GM12864 (cell line): ENCODE data around the gene P4HA1.
"Not testable (repeated sequence)": the region's sequence is repeated elsewhere in the genome, so short reads cannot be mapped to it uniquely, and the experiment has no call there.

Experiments used
- DNase-seq: peaks from one replicate; pipeline ENCODE4 v3.0.0-alpha.2; 2011; ENCODE audit warnings: low read depth
- H3K4me3 ChIP-seq: 2 replicates; pipeline ENCODE4 v1.5.1; 2011; ENCODE audit warnings: mild to moderate bottlenecking, low read depth, low read length, control low read depth
- CTCF ChIP-seq: IDR thresholded peaks from 2 replicates; pipeline ENCODE4 v1.5.1; 2011; ENCODE audit warnings: low read depth, mild to moderate bottlenecking, moderate library complexity, low read length, control low read depth, inconsistent platforms; ENCODE audit errors: missing control alignments

The P4HA1 gene

GRCh38 chr10:73021538-73022164 is 75.0 kb downstream of the P4HA1 start:
- not testable (repeated sequence) for DNase-seq, H3K4me3 ChIP-seq

GRCh38 chr10:73021050-73021449 is 75.6 kb downstream of the P4HA1 start:
- TF ChIP-seq CTCF = no peak
- no peak for DNase-seq
- no peak overlapping the region for H3K4me3 ChIP-seq

- no peak overlapping the region for H3K4me3 ChIP-seq
- no peak for TF ChIP-seq CTCF
- DNase-seq = no peak
These were observed 77.6 kb downstream of the P4HA1 start for GRCh38 chr10:73019100-73019499.

GRCh38 chr10:73018632-73019031 is 78.0 kb downstream of the P4HA1 start:
- DNase-seq = no peak
- TF ChIP-seq CTCF = no peak
- H3K4me3 ChIP-seq = no peak overlapping the region

- TF ChIP-seq CTCF = no peak
- no peak overlapping the region for H3K4me3 ChIP-seq
- no peak for DNase-seq
These were observed 78.6 kb downstream of the P4HA1 start for GRCh38 chr10:73017955-73018480.

- no peak for TF ChIP-seq CTCF
- no peak for DNase-seq
- H3K4me3 ChIP-seq = no peak overlapping the region
These were observed 80.9 kb downstream of the P4HA1 start for GRCh38 chr10:73015779-73016178.

- H3K4me3 ChIP-seq = no peak overlapping the region
- no peak for DNase-seq
- no peak for TF ChIP-seq CTCF
These were observed 92.8 kb downstream of the P4HA1 start for GRCh38 chr10:73003822-73004221.
